ENCODE measurements around the gene C2orf92. TPM values are rescaled to one million over a fixed set of nuclear protein-coding genes. Genes with fewer than 3 reads are reported as not detected.
"Not testable (repeated sequence)": the region's sequence is repeated elsewhere in the genome, so short reads cannot be mapped to it uniquely, and the experiment has no call there.

Gene C2orf92
- total RNA-seq (2014; rRNA removed) (3.0 and 3.3 TPM in 2 replicates), Bru-seq, nascent RNA (percentile 40 among the genes with signal in this experiment), BruChase-seq, experiment 1, labeled RNA remaining after a 6-hour chase (percentile 44 among the genes with signal in this experiment), BruChase-seq, experiment 2, labeled RNA remaining after a 2-hour chase (percentile 43 among the genes with signal in this experiment)
- long read RNA-seq, partial matches to known transcripts = 0 of 5 reads
- long read RNA-seq, other reads (novel, unspliced or antisense) = 5 of 5 reads

GRCh38 chr2:97669448-97669847, at the start of gene C2orf92:
Gene C2orf92, plus strand, starts transcription at chr2:97669713. Its CDS starts 76 bp downstream, at chr2:97669789.
- POLR2A ChIA-PET (ENCODE audit: unreplicated experiment) = no interaction called here
- Histone ChIP-seq H3K4me3 (ENCODE audit: low read length) (no peak within 1 kb of the TSS), H3F3A (ENCODE audit: low read length, unreplicated experiment) (no peaks in the 10 kb centered on the region), H3K9me2 (replicated peaks; ENCODE audit: low read length) (no peaks in the 10 kb centered on the region), H3K9me3 (ENCODE audit: low read length) (no peaks in the 10 kb centered on the region), H3K27ac (ENCODE audit: low read length) (no peak within 1 kb of the TSS), H3K4me1 (ENCODE audit: insufficient read depth, low read length) (peaks cover 7% of the 10 kb centered on the region), H4K20me1 (ENCODE audit: low read length) (no peaks in the 10 kb centered on the region), H3K27me3 (ENCODE audit: low read length) (no peaks in the 10 kb centered on the region), H2AFZ (ENCODE audit: low read length) (no peak within 1 kb of the TSS), H3K36me3 (ENCODE audit: low read depth, low read length) (no peaks in the 10 kb centered on the region), H3K79me2 (ENCODE audit: low read length) (no peaks in the 10 kb centered on the region), H3K4me2 (ENCODE audit: low read length) (no peak within 1 kb of the TSS), H3K9ac (ENCODE audit: low read length) (no peak within 1 kb of the TSS)
- TF ChIP-seq EZH2 (IDR thresholded peaks at IDR 0.05; ENCODE audit: low read length, unreplicated experiment) = no peak
- no peak for TF ChIP-seq EZH2phosphoT487 (IDR thresholded peaks at IDR 0.05; ENCODE audit: borderline replicate concordance, low read length)
- no peak for TF ChIP-seq CTCF (conservative IDR thresholded peaks at IDR 0.05; ENCODE audit: low read depth, low read length)
- no peak for DNase-seq
- CTCF ChIA-PET = no interaction called here
- no TSS peak for BruUV-seq (replicated peaks)
- ATAC-seq = no peak
- intact Hi-C loops (cut with micrococcal nuclease) = no loop called here

- H3F3A ChIP-seq (ENCODE audit: low read length, unreplicated experiment); H3K79me2 ChIP-seq (ENCODE audit: low read length); H3K4me1 ChIP-seq (ENCODE audit: insufficient read depth, low read length); H4K20me1 ChIP-seq (ENCODE audit: low read length); POLR2A ChIA-PET (ENCODE audit: unreplicated experiment); H3K27me3 ChIP-seq (ENCODE audit: low read length); H3K9ac ChIP-seq (ENCODE audit: low read length); DNase-seq; H3K9me2 ChIP-seq (replicated peaks; ENCODE audit: low read length); intact Hi-C loops (cut with micrococcal nuclease); H3K36me3 ChIP-seq (ENCODE audit: low read depth, low read length); CTCF ChIA-PET; H3K9me3 ChIP-seq (ENCODE audit: low read length); H2AFZ ChIP-seq (ENCODE audit: low read length); H3K4me3 ChIP-seq (ENCODE audit: low read length); BruUV-seq (replicated peaks); H3K27ac ChIP-seq (ENCODE audit: low read length); ATAC-seq; H3K4me2 ChIP-seq (ENCODE audit: low read length): not testable (repeated sequence)
Measured at GRCh38 chr2:97620492-97620891, 49.0 kb upstream of the C2orf92 start.

- H3K27ac ChIP-seq (ENCODE audit: low read length); H3K9me3 ChIP-seq (ENCODE audit: low read length); POLR2A ChIA-PET (ENCODE audit: unreplicated experiment); H4K20me1 ChIP-seq (ENCODE audit: low read length); BruUV-seq (replicated peaks); H3K36me3 ChIP-seq (ENCODE audit: low read depth, low read length); H3K4me1 ChIP-seq (ENCODE audit: insufficient read depth, low read length); H3K9me2 ChIP-seq (replicated peaks; ENCODE audit: low read length); H3K4me3 ChIP-seq (ENCODE audit: low read length); H3K27me3 ChIP-seq (ENCODE audit: low read length); DNase-seq; H3K9ac ChIP-seq (ENCODE audit: low read length); H2AFZ ChIP-seq (ENCODE audit: low read length); CTCF ChIA-PET; H3F3A ChIP-seq (ENCODE audit: low read length, unreplicated experiment); H3K79me2 ChIP-seq (ENCODE audit: low read length); H3K4me2 ChIP-seq (ENCODE audit: low read length); intact Hi-C loops (cut with micrococcal nuclease); ATAC-seq: not testable (repeated sequence)
Measured at GRCh38 chr2:97622976-97623375, 46.5 kb upstream of the C2orf92 start.

- H3K4me2 ChIP-seq (ENCODE audit: low read length); BruUV-seq (replicated peaks); intact Hi-C loops (cut with micrococcal nuclease); H2AFZ ChIP-seq (ENCODE audit: low read length); POLR2A ChIA-PET (ENCODE audit: unreplicated experiment); CTCF ChIA-PET; H3K27me3 ChIP-seq (ENCODE audit: low read length); H3K27ac ChIP-seq (ENCODE audit: low read length); DNase-seq; H3K9me2 ChIP-seq (replicated peaks; ENCODE audit: low read length); H3K4me1 ChIP-seq (ENCODE audit: insufficient read depth, low read length); H3K9me3 ChIP-seq (ENCODE audit: low read length); H3K9ac ChIP-seq (ENCODE audit: low read length); H3K79me2 ChIP-seq (ENCODE audit: low read length); H3K4me3 ChIP-seq (ENCODE audit: low read length); H3K36me3 ChIP-seq (ENCODE audit: low read depth, low read length); H4K20me1 ChIP-seq (ENCODE audit: low read length); H3F3A ChIP-seq (ENCODE audit: low read length, unreplicated experiment): not testable (repeated sequence)
- peak; percentile 49 for ATAC-seq
Measured at GRCh38 chr2:97625354-97626048, 44.0 kb upstream of the C2orf92 start.

- H3K27ac ChIP-seq (ENCODE audit: low read length); H3K4me3 ChIP-seq (ENCODE audit: low read length); H3K4me1 ChIP-seq (ENCODE audit: insufficient read depth, low read length); CTCF ChIA-PET; POLR2A ChIA-PET (ENCODE audit: unreplicated experiment); H3K36me3 ChIP-seq (ENCODE audit: low read depth, low read length); H2AFZ ChIP-seq (ENCODE audit: low read length); H3K9me3 ChIP-seq (ENCODE audit: low read length); H3K4me2 ChIP-seq (ENCODE audit: low read length); H4K20me1 ChIP-seq (ENCODE audit: low read length); H3F3A ChIP-seq (ENCODE audit: low read length, unreplicated experiment); H3K27me3 ChIP-seq (ENCODE audit: low read length); intact Hi-C loops (cut with micrococcal nuclease); H3K9me2 ChIP-seq (replicated peaks; ENCODE audit: low read length); H3K9ac ChIP-seq (ENCODE audit: low read length); H3K79me2 ChIP-seq (ENCODE audit: low read length); BruUV-seq (replicated peaks): not testable (repeated sequence)
- ATAC-seq (peak; percentile 62), DNase-seq (peak; percentile 11)
Measured at GRCh38 chr2:97626049-97626430, 43.5 kb upstream of the C2orf92 start.
